H9 (cell line): Measurements from ENCODE around the gene SLC7A14. TPM values are rescaled to one million over a fixed set of nuclear protein-coding genes. Genes with fewer than 3 reads are reported as not detected.

Experiments used
- DNase-seq: peaks from one replicate; pipeline ENCODE4 v3.0.0-alpha.2; 2017
- H2AFZ ChIP-seq: one replicate; pipeline ENCODE4 v1.6.1; 2013; ENCODE audit warnings: mild to moderate bottlenecking, low read length, control low read depth, moderate library complexity
- H2AK5ac ChIP-seq: 2 replicates; pipeline ENCODE4 v1.6.1; 2013; ENCODE audit warnings: low read length, control low read depth, mixed read lengths; ENCODE audit not compliant: insufficient read length
- H2BK120ac ChIP-seq: one replicate; pipeline ENCODE4 v1.6.1; 2013; ENCODE audit warnings: low read depth, mild to moderate bottlenecking, low read length, control low read depth, inconsistent platforms; ENCODE audit not compliant: poor library complexity, severe bottlenecking
- H2BK12ac ChIP-seq: 2 replicates; pipeline ENCODE4 v1.6.1; 2013; ENCODE audit warnings: low read length, control low read depth, mixed read lengths, low read depth; ENCODE audit not compliant: insufficient read length
- H2BK15ac ChIP-seq: 2 replicates; pipeline ENCODE4 v1.6.1; 2013; ENCODE audit warnings: low read depth, low read length, control low read depth
- H2BK20ac ChIP-seq: one replicate; pipeline ENCODE4 v1.6.1; 2013; ENCODE audit warnings: low read depth, mild to moderate bottlenecking, low read length, control low read depth, inconsistent platforms; ENCODE audit not compliant: poor library complexity, severe bottlenecking
- H2BK5ac ChIP-seq: 2 replicates; pipeline ENCODE4 v1.6.1; 2013; ENCODE audit warnings: low read length, control low read depth, mixed read lengths; ENCODE audit not compliant: insufficient read length
- H3K14ac ChIP-seq: 2 replicates; pipeline ENCODE4 v1.6.1; 2013; ENCODE audit warnings: low read length, control low read depth; ENCODE audit not compliant: insufficient read depth
- H3K18ac ChIP-seq: 2 replicates; pipeline ENCODE4 v1.6.1; 2013; ENCODE audit warnings: low read depth, mild to moderate bottlenecking, mixed read lengths, low read length, control low read depth; ENCODE audit not compliant: insufficient read length
- H3K23ac ChIP-seq: 2 replicates; pipeline ENCODE4 v1.6.1; 2013; ENCODE audit warnings: low read length, control low read depth, mixed read lengths, low read depth; ENCODE audit not compliant: insufficient read length
- H3K23me2 ChIP-seq: 2 replicates; pipeline ENCODE4 v1.6.1; 2013; ENCODE audit warnings: low read depth, mild to moderate bottlenecking, mixed read lengths, low read length, control low read depth; ENCODE audit not compliant: insufficient read length, poor library complexity, severe bottlenecking
- H3K27ac ChIP-seq: 2 replicates; pipeline ENCODE4 v1.5.1; 2013; ENCODE audit warnings: low read length, control low read depth, mixed read lengths, low read depth; ENCODE audit not compliant: insufficient read length
- H3K27me3 ChIP-seq: 2 replicates; pipeline ENCODE4 v1.6.1; 2013; ENCODE audit warnings: low read length, control low read depth, inconsistent platforms; ENCODE audit not compliant: insufficient read depth
- H3K4ac ChIP-seq: 2 replicates; pipeline ENCODE4 v1.6.1; 2013; ENCODE audit warnings: low read depth, mild to moderate bottlenecking, control low read depth, inconsistent platforms, low read length, moderate library complexity
- H3K4me1 ChIP-seq: 2 replicates; pipeline ENCODE4 v1.6.1; 2013; ENCODE audit warnings: low read length, control low read depth, inconsistent platforms; ENCODE audit not compliant: insufficient read depth
- H3K4me2 ChIP-seq: 2 replicates; pipeline ENCODE4 v1.6.1; 2013; ENCODE audit warnings: low read length, control low read depth, mixed read lengths; ENCODE audit not compliant: insufficient read length, insufficient read depth
- H3K56ac ChIP-seq: 2 replicates; pipeline ENCODE4 v1.6.1; 2013; ENCODE audit warnings: low read depth, mild to moderate bottlenecking, mixed read lengths, low read length, control low read depth; ENCODE audit not compliant: insufficient read length
- H3K79me1 ChIP-seq: 2 replicates; pipeline ENCODE4 v1.6.1; 2013; ENCODE audit warnings: low read depth, mild to moderate bottlenecking, moderate library complexity, low read length, control low read depth, inconsistent platforms; ENCODE audit not compliant: insufficient read depth, poor library complexity, severe bottlenecking
- H3K79me2 ChIP-seq: 2 replicates; pipeline ENCODE4 v1.6.1; 2013; ENCODE audit warnings: low read length, control low read depth, inconsistent platforms; ENCODE audit not compliant: insufficient read depth
- H3K9ac ChIP-seq: 2 replicates; pipeline ENCODE4 v1.6.1; 2013; ENCODE audit warnings: low read length, control low read depth, mixed read lengths; ENCODE audit not compliant: insufficient read length; ENCODE audit errors: extremely low read depth
- H3K9me3 ChIP-seq: one replicate; pipeline ENCODE4 v1.6.1; 2013; ENCODE audit warnings: low read depth, low read length, inconsistent platforms; ENCODE audit not compliant: control insufficient read depth
- H3T11ph ChIP-seq: one replicate; pipeline ENCODE4 v1.6.1; 2013; ENCODE audit warnings: mild to moderate bottlenecking, low read length, control low read depth, inconsistent platforms
- H4K20me1 ChIP-seq: one replicate; pipeline ENCODE4 v1.6.1; 2013; ENCODE audit not compliant: control insufficient read depth, insufficient read length, insufficient read depth
- H4K5ac ChIP-seq: 2 replicates; pipeline ENCODE4 v1.6.1; 2013; ENCODE audit warnings: low read depth, mild to moderate bottlenecking, mixed read lengths, low read length, control low read depth; ENCODE audit not compliant: insufficient read length
- H4K8ac ChIP-seq: replicated peaks from 2 replicates; pipeline ENCODE4 v1.6.1; 2013; ENCODE audit warnings: low read length, control low read depth, mixed read lengths, low read depth; ENCODE audit not compliant: insufficient read length
- H4K91ac ChIP-seq: 2 replicates; pipeline ENCODE4 v1.6.1; 2013; ENCODE audit warnings: low read depth, mild to moderate bottlenecking, moderate library complexity, mixed read lengths, low read length, control low read depth; ENCODE audit not compliant: insufficient read length
- H3K27ac Mint-ChIP-seq, 3 experiments: 2 replicates in 2 of 3; 3 replicates in 1 of 3; pipeline ENCODE4 v1.8.0; 2020 to 2021; ENCODE audit warnings: mixed read lengths in 3 of 3, mild to moderate bottlenecking in 1 of 3, moderate library complexity in 1 of 3
- H3K27me3 Mint-ChIP-seq: 2 replicates; pipeline ENCODE4 v1.8.0; 2021; ENCODE audit warnings: low read depth, mild to moderate bottlenecking, moderate library complexity, mixed read lengths
- H3K36me3 Mint-ChIP-seq, 3 experiments: 2 replicates in 2 of 3; 3 replicates in 1 of 3; pipeline ENCODE4 v1.8.0; 2020 to 2021; ENCODE audit warnings: low read depth in 3 of 3, mixed read lengths in 3 of 3; ENCODE audit not compliant: insufficient read depth in 1 of 3
- H3K4me1 Mint-ChIP-seq, 2 experiments: 2 replicates each; pipeline ENCODE4 v1.8.0; 2020; ENCODE audit warnings: mixed read lengths in 2 of 2
- H3K4me3 Mint-ChIP-seq, 2 experiments: 2 replicates in 1 of 2; 3 replicates in 1 of 2; pipeline ENCODE4 v1.8.0; 2020 to 2021; ENCODE audit warnings: mild to moderate bottlenecking in 2 of 2, mixed read lengths in 2 of 2, moderate library complexity in 1 of 2
- H3K9me3 Mint-ChIP-seq, 2 experiments: 2 replicates in 1 of 2; 3 replicates in 1 of 2; pipeline ENCODE4 v1.8.0; 2020; ENCODE audit warnings: mild to moderate bottlenecking in 2 of 2, mixed read lengths in 2 of 2, moderate library complexity in 1 of 2
- CTCF ChIP-seq: fragments of 200-600 bp; sonication (generic); conservative IDR thresholded peaks from 3 replicates; pipeline ENCODE4 v1.8.0; 2021; ENCODE audit warnings: antibody characterized with exemption, mild to moderate bottlenecking
- WGBS: extraction: QIAGEN DNeasy Blood & Tissue Kit; methylation state at CpG from one replicate; pipeline ENCODE4 v1.1.7; 2013; ENCODE audit warnings: missing lambda C conversion rate, low lambda C conversion rate, mixed read lengths; ENCODE audit not compliant: insufficient read length; ENCODE audit errors: extremely low coverage; 5-methylcytosine and 5-hydroxymethylcytosine counted together
- total RNA-seq: library from RNA; stranded (reverse); gene quantifications from 2 replicates; pipeline ENCODE4 v1.2.1, GENCODE V29; 2021

Gene SLC7A14
- total RNA-seq, 1 experiment from 2014 or later: 0.42 TPM

DNA sequence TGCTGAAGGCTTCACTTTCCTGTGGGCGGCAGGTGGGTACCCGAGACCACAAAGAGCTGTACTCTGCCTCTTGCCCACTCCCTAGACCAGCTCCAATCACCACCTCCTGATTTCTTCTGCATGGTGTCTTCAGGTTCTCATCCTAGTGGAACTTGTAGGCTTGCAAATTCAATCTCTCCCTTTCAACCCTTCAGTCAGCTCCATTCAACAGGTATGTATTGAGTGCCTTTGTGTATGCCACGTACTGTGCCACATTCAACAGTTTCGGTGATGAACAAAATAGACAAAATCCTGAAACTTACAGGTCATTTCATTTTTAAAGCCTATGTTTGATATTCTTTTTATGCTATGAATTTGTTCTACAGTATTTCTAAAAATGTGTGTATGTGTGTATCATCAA, 172.6 kb downstream of the SLC7A14 start:
- H3K9me3 Mint-ChIP-seq: no peaks in the 10 kb centered on the region

More for the DNA sequence above, 172.6 kb downstream of the SLC7A14 start:
- Mint-ChIP-seq H3K36me3 (no peaks in the 10 kb centered on the region), H3K4me1 (peaks cover 4 to 12% of the 10 kb centered on the region in 2 experiments; a peak in 3 of 4 replicates), H3K27me3 (peaks cover 20% of the 10 kb centered on the region), H3K27ac (no peak overlapping the region), H3K4me3 (no peak overlapping the region)
- Histone ChIP-seq H4K8ac (no peak overlapping the region), H3K9me3 (no peaks in the 10 kb centered on the region), H2BK15ac (no peak overlapping the region), H3K79me1 (no peaks in the 10 kb centered on the region), H3K79me2 (no peaks in the 10 kb centered on the region), H3K4me2 (no peak overlapping the region), H3K23ac (no peak overlapping the region), H2BK12ac (no peak overlapping the region), H3T11ph (no peak overlapping the region), H3K4ac (no peak overlapping the region), H4K91ac (no peak overlapping the region), H4K5ac (no peak overlapping the region), H3K14ac (no peak overlapping the region), H3K56ac (no peak overlapping the region), H3K23me2 (peaks cover 1% of the 10 kb centered on the region), H3K4me1 (0 out of 2 replicates have a peak, but pooled peaks cover 2% of the 10 kb centered on the region), H4K20me1 (no peaks in the 10 kb centered on the region), H2AFZ (no peak overlapping the region), H3K27me3 (peaks cover 6% of the 10 kb centered on the region; the same call in 1 of the 2 replicates), H3K9ac (no peak overlapping the region), H2BK5ac (no peak overlapping the region), H3K27ac (no peak overlapping the region), H2AK5ac (no peak overlapping the region), H2BK20ac (no peak overlapping the region), H2BK120ac (no peak overlapping the region), H3K18ac (no peak overlapping the region)
- TF ChIP-seq CTCF: no peak
- DNase-seq: no peak
- no CpG with 5 or more reads among the region's 4 CpGs for WGBS
